ENCODE data around the gene SPTBN1. TPM values are rescaled to one million over a fixed set of nuclear protein-coding genes. Genes with fewer than 3 reads are reported as not detected.
"Not testable (repeated sequence)": the region's sequence is repeated elsewhere in the genome, so short reads cannot be mapped to it uniquely, and the experiment has no call there.

The SPTBN1 gene
- total RNA-seq, 6 experiments from 2014 or later: 128 to 169 (median 159) TPM

GRCh38 chr2:54526226-54526879 lies 70.2 kb downstream of the SPTBN1 start:
- Mint-ChIP-seq H3K9me3 (no peaks in the 10 kb centered on the region), H3K36me3 (ENCODE audit: low read depth) (peaks cover 50% of the 10 kb centered on the region), H3K4me3 (no peak overlapping the region), H3K4me1 (ENCODE audit: low read depth) (peaks cover 64% of the 10 kb centered on the region), H3K27me3 (ENCODE audit: insufficient read depth) (no peaks in the 10 kb centered on the region; the same call in 1 of the 2 replicates), H3K27ac (no peak overlapping the region)
- TF ChIP-seq CTCF (IDR thresholded peaks at IDR 0.05): no peak
- no peak for DNase-seq

- Mint-ChIP-seq H3K27ac (peak overlapping the region; percentile 20), H3K27me3 (ENCODE audit: insufficient read depth) (no peaks in the 10 kb centered on the region; the same call in 1 of the 2 replicates)
- no peak for DNase-seq
These were observed 72.3 kb downstream of the SPTBN1 start for GRCh38 chr2:54528311-54528955.

GRCh38 chr2:54529518-54529917 lies 73.4 kb downstream of the SPTBN1 start:
- H3K4me1 Mint-ChIP-seq (ENCODE audit: low read depth): peaks cover 68% of the 10 kb centered on the region
- not testable (repeated sequence) for DNase-seq; H3K27me3 Mint-ChIP-seq (ENCODE audit: insufficient read depth); H3K27ac Mint-ChIP-seq; H3K4me3 Mint-ChIP-seq; H3K9me3 Mint-ChIP-seq
- H3K36me3 Mint-ChIP-seq (ENCODE audit: low read depth): peaks cover 47% of the 10 kb centered on the region

More at GRCh38 chr2:54528311-54528955, 72.3 kb downstream of the SPTBN1 start:
- TF ChIP-seq CTCF (IDR thresholded peaks at IDR 0.05): no peak
- Mint-ChIP-seq H3K9me3 (no peaks in the 10 kb centered on the region), H3K4me3 (no peak overlapping the region), H3K36me3 (ENCODE audit: low read depth) (peaks cover 50% of the 10 kb centered on the region), H3K4me1 (ENCODE audit: low read depth) (peaks cover 72% of the 10 kb centered on the region)

- H3K27me3 Mint-ChIP-seq (ENCODE audit: insufficient read depth): no peaks in the 10 kb centered on the region
- no peak overlapping the region for H3K4me3 Mint-ChIP-seq
- peaks cover 64% of the 10 kb centered on the region for H3K4me1 Mint-ChIP-seq (ENCODE audit: low read depth)
- no peak overlapping the region for H3K27ac Mint-ChIP-seq
- DNase-seq: no peak
- TF ChIP-seq CTCF (IDR thresholded peaks at IDR 0.05): no peak
- H3K36me3 Mint-ChIP-seq (ENCODE audit: low read depth): peaks cover 44% of the 10 kb centered on the region
- H3K9me3 Mint-ChIP-seq: no peaks in the 10 kb centered on the region
These were observed 73.8 kb downstream of the SPTBN1 start for GRCh38 chr2:54529935-54530334.

GRCh38 chr2:54531558-54531957 lies 75.4 kb downstream of the SPTBN1 start:
- H3K4me3 Mint-ChIP-seq: peak overlapping the region; percentile 61
- peaks cover 42% of the 10 kb centered on the region for H3K36me3 Mint-ChIP-seq (ENCODE audit: low read depth)
- peaks cover 58% of the 10 kb centered on the region for H3K4me1 Mint-ChIP-seq (ENCODE audit: low read depth)
- peak; percentile 36 for DNase-seq
- no peaks in the 10 kb centered on the region for H3K9me3 Mint-ChIP-seq
- no peak for TF ChIP-seq CTCF (IDR thresholded peaks at IDR 0.05)
- H3K27ac Mint-ChIP-seq: peak overlapping the region; percentile 86
- no peaks in the 10 kb centered on the region for H3K27me3 Mint-ChIP-seq (ENCODE audit: insufficient read depth)

- no peak for TF ChIP-seq CTCF (IDR thresholded peaks at IDR 0.05)
- Mint-ChIP-seq H3K36me3 (ENCODE audit: low read depth) (peaks cover 29% of the 10 kb centered on the region), H3K27me3 (ENCODE audit: insufficient read depth) (0 out of 2 replicates have a peak, but pooled peaks cover 2% of the 10 kb centered on the region), H3K4me3 (no peak overlapping the region), H3K9me3 (no peaks in the 10 kb centered on the region), H3K27ac (peak overlapping the region; percentile 97), H3K4me1 (ENCODE audit: low read depth) (peaks cover 37% of the 10 kb centered on the region)
- no peak for DNase-seq
These were observed 78.1 kb downstream of the SPTBN1 start for GRCh38 chr2:54534221-54534620.
